Type B pancreatic cell (in vitro differentiated cells): Measurements from ENCODE around the gene NTN3. TPM values are rescaled to one million over a fixed set of nuclear protein-coding genes. Genes with fewer than 3 reads are reported as not detected.
A peak's percentile ranks its signal among the peaks of the same experiment; 100 is the strongest.

Source experiments
- DNase-seq: peaks from one replicate; pipeline ENCODE4 v3.0.0; 2021; ENCODE audit warnings: mixed read lengths; ENCODE audit not compliant: unreplicated experiment; ENCODE audit errors: extremely low spot score
- H3K27ac Mint-ChIP-seq: 2 replicates; pipeline ENCODE4 v1.8.0; 2021; ENCODE audit warnings: mild to moderate bottlenecking, mixed read lengths
- H3K27me3 Mint-ChIP-seq: 2 replicates; pipeline ENCODE4 v1.8.0; 2021; ENCODE audit warnings: mixed read lengths
- H3K36me3 Mint-ChIP-seq: 2 replicates; pipeline ENCODE4 v1.8.0; 2021; ENCODE audit warnings: mixed read lengths
- H3K4me1 Mint-ChIP-seq: one replicate; pipeline ENCODE4 v1.8.0; 2021; ENCODE audit warnings: mixed read lengths; ENCODE audit not compliant: unreplicated experiment
- H3K4me3 Mint-ChIP-seq: 2 replicates; pipeline ENCODE4 v1.8.0; 2021; ENCODE audit warnings: mild to moderate bottlenecking, mixed read lengths
- H3K9me3 Mint-ChIP-seq: 2 replicates; pipeline ENCODE4 v1.8.0; 2021; ENCODE audit warnings: mixed read lengths
- total RNA-seq: library from RNA; stranded (reverse); gene quantifications from 2 replicates; pipeline ENCODE4 v1.2.1, GENCODE V29; 2021; ENCODE audit warnings: low replicate concordance
- TF ChIP-seq, protein P1 (sequence below): fragments of 200-600 bp; sonication (generic); conservative IDR thresholded peaks from 2 replicates; pipeline ENCODE4 v1.5.0; 2021; ENCODE audit warnings: antibody characterized with exemption, mild to moderate bottlenecking

Gene NTN3
- total RNA-seq, 1 donor from 2014 or later = 4.5 TPM

DNA sequence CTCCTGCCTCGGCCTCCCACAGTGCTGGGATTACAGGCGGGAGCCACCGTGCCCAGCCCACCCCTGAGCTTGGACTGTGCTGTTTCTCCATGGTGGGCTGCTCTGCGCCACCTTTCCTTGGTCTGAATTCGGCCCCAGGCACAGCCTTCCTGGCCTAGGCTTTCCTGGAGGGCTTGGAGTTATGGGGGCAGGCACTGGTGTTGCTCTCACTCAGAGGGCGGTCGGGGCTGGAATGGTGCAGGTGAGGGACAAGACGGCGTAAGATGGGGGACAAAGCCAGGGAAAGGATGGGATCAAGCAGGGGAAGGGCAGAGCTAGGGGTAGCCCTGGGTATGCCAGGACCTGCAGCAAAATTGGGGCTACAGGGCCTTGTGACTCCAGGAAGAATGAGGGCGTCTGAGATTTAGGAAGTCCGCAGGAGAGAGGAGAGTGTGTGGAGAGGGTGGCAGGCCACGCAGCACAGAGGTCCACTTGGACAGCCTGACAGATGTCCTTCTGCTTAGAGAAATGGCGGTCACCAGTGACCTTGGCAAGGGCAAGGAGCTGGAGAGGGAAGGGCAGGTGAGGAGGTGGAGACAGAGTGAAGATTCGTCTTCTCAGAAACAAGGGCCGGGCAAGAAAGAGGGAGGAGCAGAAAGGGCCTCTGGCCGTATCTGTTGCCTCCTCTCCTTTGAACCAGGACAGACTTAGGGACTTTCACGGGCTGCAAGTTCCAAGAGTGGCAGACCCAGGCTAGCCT is 41.1 kb downstream of the NTN3 start:
- peak overlapping the region; percentile 90 for H3K4me3 Mint-ChIP-seq
- H3K9me3 Mint-ChIP-seq = no peaks in the 10 kb centered on the region
- TF ChIP-seq, protein P1, sequence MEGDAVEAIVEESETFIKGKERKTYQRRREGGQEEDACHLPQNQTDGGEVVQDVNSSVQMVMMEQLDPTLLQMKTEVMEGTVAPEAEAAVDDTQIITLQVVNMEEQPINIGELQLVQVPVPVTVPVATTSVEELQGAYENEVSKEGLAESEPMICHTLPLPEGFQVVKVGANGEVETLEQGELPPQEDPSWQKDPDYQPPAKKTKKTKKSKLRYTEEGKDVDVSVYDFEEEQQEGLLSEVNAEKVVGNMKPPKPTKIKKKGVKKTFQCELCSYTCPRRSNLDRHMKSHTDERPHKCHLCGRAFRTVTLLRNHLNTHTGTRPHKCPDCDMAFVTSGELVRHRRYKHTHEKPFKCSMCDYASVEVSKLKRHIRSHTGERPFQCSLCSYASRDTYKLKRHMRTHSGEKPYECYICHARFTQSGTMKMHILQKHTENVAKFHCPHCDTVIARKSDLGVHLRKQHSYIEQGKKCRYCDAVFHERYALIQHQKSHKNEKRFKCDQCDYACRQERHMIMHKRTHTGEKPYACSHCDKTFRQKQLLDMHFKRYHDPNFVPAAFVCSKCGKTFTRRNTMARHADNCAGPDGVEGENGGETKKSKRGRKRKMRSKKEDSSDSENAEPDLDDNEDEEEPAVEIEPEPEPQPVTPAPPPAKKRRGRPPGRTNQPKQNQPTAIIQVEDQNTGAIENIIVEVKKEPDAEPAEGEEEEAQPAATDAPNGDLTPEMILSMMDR = no peak
- peak overlapping the region; percentile 90 for H3K27ac Mint-ChIP-seq
- H3K4me1 Mint-ChIP-seq = peaks cover 37% of the 10 kb centered on the region
- H3K36me3 Mint-ChIP-seq = no peaks in the 10 kb centered on the region
- no peak for DNase-seq
- H3K27me3 Mint-ChIP-seq = no peaks in the 10 kb centered on the region

DNA sequence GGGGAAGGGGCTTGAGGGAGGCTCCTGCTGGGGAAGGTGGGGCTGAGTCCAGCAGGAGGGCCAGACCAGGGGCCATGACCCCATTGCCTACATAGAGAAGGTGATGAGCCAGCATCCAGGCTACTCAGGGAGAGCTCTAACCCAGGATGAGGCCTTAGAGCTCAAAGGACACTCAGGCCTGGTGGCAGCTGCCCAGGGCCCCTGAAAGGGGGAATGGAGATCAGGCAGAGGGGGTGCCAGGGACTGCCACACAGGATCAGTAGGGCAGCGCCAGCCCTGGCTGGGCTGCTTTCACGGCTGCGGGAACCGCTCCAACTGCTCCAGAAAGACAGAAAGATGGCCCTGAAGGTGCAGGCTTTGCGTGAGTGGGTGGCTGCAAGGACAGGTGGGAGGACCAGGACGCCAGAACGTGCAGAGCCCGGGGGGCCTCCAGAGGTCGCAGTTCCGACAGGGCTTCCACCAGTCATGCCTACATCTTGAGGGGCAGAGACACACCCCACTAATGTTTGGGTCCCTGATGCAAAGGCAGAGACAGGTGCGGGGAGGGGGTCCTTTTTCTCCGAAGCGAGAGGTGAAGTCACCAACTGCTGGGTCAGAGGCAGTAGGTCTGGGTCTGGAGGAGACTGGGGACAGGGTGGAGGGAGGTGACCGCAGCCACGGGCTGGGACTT is 41.8 kb downstream of the NTN3 start:
- no peak for DNase-seq
- Mint-ChIP-seq H3K9me3 (no peaks in the 10 kb centered on the region), H3K4me1 (peaks cover 43% of the 10 kb centered on the region), H3K4me3 (peak overlapping the region; percentile 90), H3K27me3 (no peaks in the 10 kb centered on the region), H3K27ac (peak overlapping the region; percentile 90), H3K36me3 (no peaks in the 10 kb centered on the region)
- TF ChIP-seq, protein P1 = peak; percentile 19

DNA sequence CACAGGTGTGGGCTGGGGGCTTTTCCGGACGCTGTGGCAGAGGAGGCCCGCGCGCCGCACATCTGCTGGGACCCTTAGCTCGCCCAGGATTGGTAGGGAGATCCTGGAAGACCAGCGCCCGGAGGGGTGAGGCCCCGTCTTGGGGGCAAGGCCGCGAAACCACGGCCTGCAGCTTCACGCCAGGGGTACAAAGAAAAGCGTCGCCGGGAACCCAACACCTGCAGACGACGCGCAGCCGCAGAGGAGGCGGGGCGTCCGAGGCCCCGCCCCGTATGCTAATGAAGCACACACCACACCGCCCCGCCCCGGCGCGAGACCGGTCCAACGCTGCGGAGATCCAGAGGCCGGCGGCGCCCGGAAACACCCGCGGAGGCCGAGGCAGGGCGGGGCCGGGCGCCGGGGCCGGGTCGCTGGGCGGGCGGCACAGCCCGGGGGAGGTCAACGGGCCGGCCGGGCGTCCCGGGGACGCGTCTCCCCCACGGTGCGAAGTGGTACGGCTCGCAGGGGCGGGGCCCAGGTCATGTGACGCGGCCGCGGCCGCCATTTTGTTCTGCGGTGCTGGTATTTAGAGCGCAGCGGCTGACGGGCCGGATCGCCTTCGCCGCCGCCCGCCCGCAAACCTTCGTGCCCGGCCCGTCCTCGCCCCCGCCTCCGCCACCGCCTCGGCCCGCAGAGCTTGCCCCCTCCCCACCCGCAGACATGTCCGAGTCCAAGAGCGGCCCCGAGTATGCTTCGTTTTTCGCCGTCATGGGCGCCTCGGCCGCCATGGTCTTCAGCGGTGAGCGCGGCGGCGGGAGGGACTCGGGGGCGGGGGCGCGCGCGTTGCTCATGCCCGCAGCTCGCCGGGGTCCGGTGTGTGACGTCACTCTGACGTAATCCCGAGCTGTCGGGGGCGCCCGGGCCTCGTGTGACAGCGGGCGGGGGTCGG is 42.6 kb downstream of the NTN3 start, which contains the start of gene ATP6V0C:
ATP6V0C (plus strand) TSS at position 548 of the 928 bp plus-strand sequence; CDS start at position 700, 152 bp downstream.
- peak; percentile 94 for DNase-seq
- no peaks in the 10 kb centered on the region for H3K9me3 Mint-ChIP-seq
- H3K27ac Mint-ChIP-seq = peak within 1 kb of the TSS; percentile 98
- no peaks in the 10 kb centered on the region for H3K27me3 Mint-ChIP-seq
- H3K4me1 Mint-ChIP-seq = peaks cover 46% of the 10 kb centered on the region
- TF ChIP-seq, protein P1 = no peak
- H3K4me3 Mint-ChIP-seq = peak within 1 kb of the TSS; percentile 92
- no peaks in the 10 kb centered on the region for H3K36me3 Mint-ChIP-seq

DNA sequence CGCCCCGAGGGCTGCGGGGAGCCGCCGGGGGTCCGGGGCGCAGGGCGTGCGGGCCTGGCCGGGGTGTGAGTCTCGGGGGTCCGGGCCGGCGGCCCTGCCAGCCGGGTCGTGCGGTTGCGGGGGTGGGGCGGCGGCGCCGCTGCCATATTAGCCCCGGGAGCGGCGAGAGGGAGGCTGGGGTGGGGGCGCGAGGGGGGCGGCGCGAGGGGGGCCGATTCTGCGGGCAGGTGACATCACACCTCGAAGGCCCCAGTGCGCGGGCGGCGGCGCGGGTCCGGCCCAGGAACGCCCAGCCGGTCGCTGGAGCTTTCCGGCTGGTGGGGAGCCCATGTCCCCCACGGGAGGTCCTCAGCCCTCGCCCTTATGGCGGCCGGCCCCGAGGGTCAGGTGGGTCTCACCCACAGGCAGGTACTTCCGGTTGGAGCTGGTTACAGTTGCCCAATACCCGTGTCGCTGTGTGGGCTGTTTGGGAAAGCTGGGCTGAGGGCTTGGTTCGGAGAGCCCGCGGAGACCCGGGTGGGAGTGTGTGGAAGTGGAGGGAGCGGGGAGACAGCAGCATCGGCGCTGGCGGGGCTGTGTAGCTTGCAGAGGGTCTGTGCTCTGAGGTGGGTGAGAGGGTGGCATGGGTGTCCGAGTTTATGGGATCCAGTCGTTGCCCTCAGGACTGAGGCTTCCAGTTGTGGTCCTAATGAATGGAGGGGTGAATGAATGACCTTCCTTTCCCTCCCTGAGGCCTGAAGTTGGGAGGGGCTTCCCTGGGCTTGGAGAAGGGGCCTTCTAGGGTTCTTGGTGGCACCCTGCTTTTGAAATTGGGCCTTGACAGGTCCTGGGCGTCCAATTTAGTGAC is 43.5 kb downstream of the NTN3 start:
- no peak for DNase-seq
- H3K4me1 Mint-ChIP-seq = peaks cover 47% of the 10 kb centered on the region
- peak overlapping the region; percentile 98 for H3K27ac Mint-ChIP-seq
- peak overlapping the region; percentile 92 for H3K4me3 Mint-ChIP-seq
- no peaks in the 10 kb centered on the region for H3K36me3 Mint-ChIP-seq
- H3K27me3 Mint-ChIP-seq = no peaks in the 10 kb centered on the region
- TF ChIP-seq, protein P1 = no peak
- H3K9me3 Mint-ChIP-seq = no peaks in the 10 kb centered on the region
